Stimulated activated CD4-positive, alpha-beta T cell treated with anti-CD3 and anti-CD28 coated beads, Interleukin-4, amount 100 ng/mL, for 24 hours (primary cell): ENCODE results near the gene AREL1.

Experiments used
- DNase-seq: peaks from one replicate; pipeline ENCODE4 v3.0.0-alpha.2; 2020

AREL1 gene

DNA sequence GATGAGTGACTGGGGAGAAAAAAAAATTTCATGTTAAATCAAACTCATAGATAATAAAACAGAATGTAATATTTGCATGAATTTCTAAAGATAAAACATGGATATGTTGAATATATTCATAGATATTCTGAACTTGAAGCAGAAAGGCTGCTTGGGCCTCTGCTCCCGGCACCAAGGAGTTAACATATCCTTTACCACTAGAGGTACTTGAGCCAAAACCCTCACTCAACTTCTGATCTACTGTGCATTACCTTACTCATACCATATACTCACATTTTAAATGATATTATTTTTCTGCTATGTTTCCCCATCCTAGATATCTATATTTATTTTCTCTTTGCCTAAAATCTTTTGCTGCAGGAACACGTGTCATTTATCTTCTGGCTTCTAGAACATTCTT is 14.9 kb downstream of the AREL1 start:
- DNase-seq, result no peak

DNA sequence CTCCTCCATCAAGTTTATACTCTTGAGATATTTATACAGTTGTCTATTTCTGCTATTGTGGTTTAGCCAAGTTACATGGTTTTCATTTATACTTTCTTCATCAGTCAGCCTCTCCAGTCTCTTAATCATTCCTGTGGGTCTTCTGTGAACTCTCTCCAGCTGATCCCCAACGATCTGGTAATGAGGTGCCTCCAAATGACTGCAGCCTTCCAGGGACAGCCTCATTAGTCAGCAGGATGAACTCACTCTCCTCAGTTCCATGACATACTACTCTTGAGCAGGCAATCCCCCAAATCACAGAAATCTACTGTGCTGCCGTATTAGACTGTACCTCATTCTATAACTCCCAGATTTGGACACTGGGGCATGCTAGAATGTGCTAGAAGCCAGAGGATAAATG is 15.3 kb downstream of the AREL1 start:
- no peak for DNase-seq

DNA sequence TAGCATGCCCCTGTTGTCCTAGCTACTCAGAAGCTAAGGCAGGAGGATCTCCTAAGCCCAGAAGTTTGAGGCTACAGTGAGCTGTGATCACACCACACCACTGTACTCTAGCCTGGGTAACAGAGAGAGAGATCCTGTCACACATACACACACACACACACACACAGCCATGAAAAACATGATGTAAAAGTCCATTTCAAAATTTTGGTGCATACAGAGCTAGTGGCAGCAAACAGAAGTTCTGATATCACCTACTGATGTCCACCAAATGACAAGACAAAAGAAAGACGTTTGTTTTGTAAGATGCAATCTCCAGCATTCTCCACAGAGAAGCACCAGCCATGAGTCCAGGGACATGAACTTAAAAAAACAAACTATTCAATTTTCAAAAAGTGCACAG is 15.9 kb downstream of the AREL1 start:
- no peak for DNase-seq

DNA sequence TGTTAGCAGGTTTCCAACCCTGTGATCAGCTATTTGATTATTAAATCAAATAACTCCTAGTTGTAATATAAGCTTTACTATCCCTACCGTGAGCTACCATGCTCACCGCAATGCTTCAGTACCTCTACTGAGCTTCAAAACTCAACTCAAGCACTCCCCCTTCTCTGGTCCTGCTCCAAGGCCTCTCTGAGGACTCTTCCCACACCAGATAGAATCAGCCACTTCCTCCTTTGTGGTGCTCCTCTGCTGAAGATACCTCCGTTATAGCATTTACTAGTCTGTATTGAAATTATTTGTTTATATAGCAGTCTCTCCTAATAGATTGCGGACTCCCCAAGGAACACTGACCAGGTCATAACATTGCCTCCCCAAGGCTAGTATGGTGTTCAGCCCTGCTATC is 17.5 kb downstream of the AREL1 start:
- DNase-seq, result no peak

DNA sequence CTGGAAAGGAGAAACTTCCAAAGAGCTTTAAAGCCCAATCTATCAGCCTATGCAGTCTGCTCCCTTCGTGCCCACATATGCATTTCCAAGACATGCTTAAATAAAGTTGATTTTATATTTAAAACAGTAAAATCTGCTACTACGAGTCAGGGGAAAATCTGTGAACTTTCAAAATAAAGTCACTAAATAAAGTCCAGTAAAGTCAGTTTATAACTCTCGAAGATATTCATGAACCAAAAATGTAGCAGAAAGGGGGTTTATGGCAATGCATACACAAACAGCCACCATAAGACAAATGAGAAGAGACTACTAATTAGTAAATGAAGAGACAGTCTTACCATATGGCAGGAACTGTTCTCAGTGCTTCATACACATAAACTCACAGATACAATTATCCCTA is 19.7 kb downstream of the AREL1 start:
- DNase-seq, result no peak

GRCh38 chr14:74691456-74691855 is 21.4 kb downstream of the AREL1 start:
- DNase-seq, result no peak

DNA sequence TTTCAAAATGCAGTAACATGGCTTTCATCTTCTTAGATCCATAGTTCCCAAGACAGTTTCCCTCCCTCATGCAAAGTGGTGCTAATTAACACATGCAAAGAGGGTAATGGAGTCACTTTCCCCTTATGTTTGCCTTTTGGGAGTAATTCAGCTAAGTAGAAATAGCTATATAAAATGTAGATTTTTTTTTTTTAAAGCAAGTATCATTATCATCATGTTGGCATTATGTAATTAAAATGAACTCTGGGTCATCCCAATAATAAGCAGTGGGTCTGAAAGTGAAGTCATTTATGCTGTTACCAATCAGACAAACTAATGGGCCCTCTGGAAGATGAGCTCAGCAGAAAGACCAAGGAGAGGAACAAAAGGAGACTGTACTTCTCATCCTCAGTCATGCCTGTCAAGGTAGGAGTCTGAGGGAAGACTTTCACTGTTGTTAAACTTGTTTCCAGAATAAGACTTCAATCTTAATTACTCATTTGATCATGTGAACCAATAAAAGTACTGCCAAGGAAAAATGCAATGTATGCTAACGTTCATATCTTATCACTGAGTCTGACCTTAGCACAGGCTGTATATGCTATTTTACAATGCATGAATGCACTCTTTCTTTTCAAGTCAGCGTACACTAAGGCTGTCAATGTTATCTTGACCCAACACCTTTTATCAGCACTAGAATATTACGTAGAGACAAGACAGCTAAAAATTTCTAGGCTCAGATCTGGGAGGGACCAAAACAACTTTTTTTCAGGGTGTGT is 26.8 kb downstream of the AREL1 start:
- DNase-seq, result no peak

DNA sequence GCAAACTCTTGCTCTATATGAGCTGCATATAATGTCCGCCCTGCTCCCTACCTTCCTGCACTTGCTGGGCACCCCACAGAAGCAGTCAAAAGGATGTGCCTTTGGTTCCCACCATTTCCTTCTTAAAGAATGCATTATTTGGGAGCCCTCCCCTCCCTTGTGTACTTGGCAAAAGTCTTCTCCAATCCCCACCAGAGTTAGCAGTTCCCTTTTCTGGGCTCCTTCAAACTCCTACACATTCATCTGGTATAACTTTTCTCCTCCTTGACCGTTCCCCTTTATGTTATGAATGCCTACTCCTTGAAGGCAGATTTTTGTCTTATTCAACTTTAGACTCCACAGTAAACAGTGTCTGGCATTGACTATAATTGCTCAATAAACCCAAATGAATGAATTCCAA is 27.8 kb downstream of the AREL1 start:
- no peak for DNase-seq

DNA sequence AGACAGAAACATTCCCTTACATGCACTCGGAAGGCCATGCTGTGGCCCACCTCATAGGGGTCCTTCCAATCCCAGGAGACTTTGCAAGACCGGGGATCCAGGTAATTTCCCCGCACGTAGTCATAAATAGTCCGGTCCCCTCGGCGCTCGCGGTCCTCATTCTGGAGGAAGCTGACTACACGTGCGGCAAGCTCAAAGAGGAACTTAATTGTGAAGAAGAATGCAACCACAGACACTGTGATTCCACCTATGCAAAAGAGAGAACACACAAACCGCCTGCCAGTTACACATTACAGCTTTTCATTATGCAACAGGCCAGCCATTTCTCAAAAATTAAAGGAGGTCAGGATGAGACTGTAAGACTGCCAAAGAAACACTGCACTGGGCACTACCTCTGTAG is 28.4 kb downstream of the AREL1 start:
- no peak for DNase-seq

DNA sequence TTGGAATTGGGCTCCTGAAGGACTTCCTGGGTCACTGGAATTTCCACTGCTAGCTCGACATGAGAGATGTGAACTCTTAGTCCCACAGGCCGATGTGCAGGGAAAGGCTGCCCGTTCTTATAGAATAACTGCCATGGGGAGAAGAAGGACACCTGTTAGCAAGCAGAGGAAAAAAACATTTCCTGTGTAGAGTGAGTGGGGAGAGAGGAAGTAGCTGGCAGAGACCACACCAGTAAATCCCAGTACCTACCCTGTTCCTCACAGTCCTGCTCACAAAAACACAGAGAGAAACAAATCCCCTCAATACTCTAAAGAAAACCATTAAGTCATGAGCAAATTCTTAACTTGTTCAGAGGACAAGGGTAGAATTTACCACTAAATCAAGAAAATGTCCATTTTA is 29.5 kb downstream of the AREL1 start:
- DNase-seq, result no peak

GRCh38 chr14:74682169-74682952 is 30.5 kb downstream of the AREL1 start:
- no peak for DNase-seq

DNA sequence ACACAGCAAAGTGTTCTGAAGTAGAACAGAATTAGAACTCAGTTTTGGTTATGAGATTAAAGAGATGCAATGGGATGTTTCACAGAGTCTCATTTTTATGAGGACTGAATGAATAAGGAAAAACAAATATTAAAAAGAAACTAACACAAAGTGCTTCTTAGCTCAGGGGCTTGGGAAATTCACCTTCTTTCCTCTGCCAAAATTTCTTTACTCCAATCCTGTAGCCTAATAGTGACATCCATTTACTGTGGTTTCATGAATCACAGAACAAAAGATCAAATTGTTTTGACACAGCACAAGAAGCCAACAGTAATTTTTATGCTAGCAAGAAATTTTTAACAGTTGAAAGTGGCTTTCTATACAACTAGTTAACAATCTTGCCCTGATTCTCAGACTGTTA is 37.7 kb downstream of the AREL1 start:
- no peak for DNase-seq

GRCh38 chr14:74673768-74674167 is 39.1 kb downstream of the AREL1 start:
- no peak for DNase-seq

GRCh38 chr14:74671789-74672188 is 41.1 kb downstream of the AREL1 start:
- DNase-seq, result no peak

DNA sequence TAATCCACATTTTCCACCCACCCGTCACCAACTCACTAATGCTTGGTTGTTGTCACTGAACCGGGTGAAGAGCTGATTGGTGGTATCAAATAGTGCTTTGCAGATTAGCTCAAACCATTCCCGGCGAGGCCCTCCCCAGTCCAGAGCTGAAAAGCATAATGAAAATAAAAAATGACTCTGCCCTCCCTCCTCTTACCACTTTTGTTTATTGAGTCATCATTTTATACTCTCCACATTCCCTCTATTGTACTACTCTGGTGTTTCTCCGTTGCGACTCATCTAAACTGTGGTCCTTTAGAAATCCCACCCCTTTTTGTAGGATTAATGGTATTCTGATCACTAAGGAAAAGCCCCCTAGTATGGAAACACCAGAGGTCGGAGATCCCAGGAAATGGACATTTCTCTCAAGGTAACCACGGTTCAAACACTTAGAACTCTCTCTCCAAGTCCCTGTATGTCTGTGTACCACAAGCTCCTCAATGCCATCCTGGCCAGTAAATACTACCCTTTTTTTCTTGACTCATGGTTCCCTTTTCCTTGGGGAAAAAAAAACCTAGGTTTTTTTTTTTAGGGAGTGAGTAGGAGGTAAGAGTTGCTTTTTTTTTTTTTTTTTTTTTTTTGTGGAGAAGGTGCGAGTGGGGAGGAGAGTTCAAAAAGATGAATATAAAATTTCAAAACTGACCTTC is 42.0 kb downstream of the AREL1 start:
- no peak for DNase-seq

GRCh38 chr14:74669846-74670245 is 43.0 kb downstream of the AREL1 start:
- DNase-seq, result no peak

- DNase-seq, result no peak
Measured at GRCh38 chr14:74669256-74669655, 43.6 kb downstream of the AREL1 start.

DNA sequence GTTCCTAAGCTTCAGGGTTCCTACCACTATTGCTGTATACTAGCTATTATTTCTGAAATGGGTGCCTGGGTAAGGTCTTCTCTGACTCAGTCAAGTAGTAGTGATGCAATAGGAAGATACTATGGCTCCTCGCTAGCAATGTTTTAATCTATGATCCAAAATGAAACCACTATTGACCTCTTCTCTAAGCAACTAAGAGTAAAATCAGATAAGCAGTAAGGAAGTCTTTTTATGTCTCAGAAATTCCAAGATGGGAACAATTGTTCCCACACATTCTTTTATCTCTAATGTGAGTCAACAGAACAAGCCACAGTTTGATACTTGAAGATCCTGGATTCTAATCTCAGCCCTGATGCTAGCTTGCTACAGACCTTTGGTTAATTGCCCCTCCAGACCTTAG is 45.1 kb downstream of the AREL1 start:
- DNase-seq, result no peak

DNA sequence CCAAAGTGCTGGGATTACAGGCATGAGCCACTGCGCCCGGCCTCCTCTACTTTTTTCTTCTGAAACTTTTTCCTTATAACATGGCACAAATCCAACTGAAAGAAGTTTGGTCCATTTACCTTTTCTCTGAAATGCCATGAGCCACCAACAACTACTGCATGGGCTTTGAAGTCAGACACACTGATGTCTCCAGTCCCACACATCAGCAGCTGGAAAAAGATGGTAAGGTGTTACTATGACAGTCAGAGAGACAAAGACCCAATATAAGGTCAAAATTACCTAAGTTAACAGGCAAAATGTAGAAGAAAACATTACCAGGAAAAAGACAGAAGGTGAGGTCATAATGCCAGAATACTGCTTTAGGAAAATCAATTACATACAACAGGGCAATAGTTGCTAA is 48.2 kb downstream of the AREL1 start:
- no peak for DNase-seq

GRCh38 chr14:74663884-74664283 is 49.0 kb downstream of the AREL1 start:
- no peak for DNase-seq

GRCh38 chr14:74661726-74662450 is 51.0 kb downstream of the AREL1 start:
- DNase-seq, result no peak

DNA sequence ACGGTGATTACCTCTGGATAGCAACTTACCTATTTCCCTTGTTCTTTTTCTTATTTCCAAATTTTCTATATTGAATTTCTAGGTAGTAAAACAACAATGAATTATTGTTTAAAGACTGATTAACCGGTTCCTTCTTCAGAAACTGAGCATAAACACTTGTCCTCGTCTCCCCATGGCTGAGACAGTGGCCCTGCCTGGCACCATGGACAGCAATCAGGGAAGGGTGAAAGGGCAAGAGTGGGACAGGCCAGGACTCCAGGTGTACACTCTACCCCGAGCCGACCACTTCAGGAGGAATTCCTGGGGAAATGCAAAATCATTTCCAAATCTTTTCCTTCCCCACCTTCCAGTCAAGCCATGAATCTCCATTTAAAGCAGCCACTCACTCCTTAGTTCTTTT is 52.0 kb downstream of the AREL1 start:
- DNase-seq, result no peak

DNA sequence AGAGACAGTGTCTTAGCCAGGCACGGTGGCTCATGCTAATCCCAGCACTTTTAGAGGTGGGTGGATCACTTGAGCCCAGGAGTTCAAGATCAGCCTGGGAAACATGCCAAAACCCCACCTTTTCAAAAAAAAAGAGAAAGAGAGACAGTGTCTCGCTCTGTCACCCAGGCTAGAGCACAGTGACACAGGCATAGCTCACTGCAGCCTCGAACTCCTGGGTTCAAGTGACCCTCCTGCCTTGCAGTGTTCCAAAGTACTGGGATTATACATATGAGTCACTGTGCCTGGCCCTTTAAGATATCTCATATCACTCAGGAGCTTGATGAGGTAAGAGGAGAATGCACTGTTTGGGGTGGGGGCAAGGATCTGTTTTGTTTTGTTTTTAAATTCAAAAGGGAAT is 52.7 kb downstream of the AREL1 start:
- no peak for DNase-seq
